H1 (cell line): ENCODE measurements around the gene DNAJC7. TPM values are rescaled to one million over a fixed set of nuclear protein-coding genes. Genes with fewer than 3 reads are reported as not detected.

Experiments used
- CTCF ChIA-PET: fragments of 300-600 bp; sonication (Branson Sonifier 250); formaldehyde crosslinking; loops from one replicate; lab custom pipeline; 2021; ENCODE audit not compliant: partially characterized antibody; lab: Charles Lee
- POLR2A ChIA-PET: fragments of 300-600 bp; sonication (Branson Sonifier 250); formaldehyde crosslinking; loops from one replicate; lab custom pipeline; 2021; ENCODE audit warnings: inconsistent platforms; ENCODE audit not compliant: partially characterized antibody; lab: Charles Lee
- DNase-seq, 2 experiments: peaks; one replicate each; pipeline versions ENCODE4 v3.0.0 to v3.0.0-alpha.2; 2010 to 2022; ENCODE audit warnings: low spot score in 2 of 2, low read depth in 1 of 2, mixed read lengths in 1 of 2
- FAIRE-seq: peaks from 2 replicates; lab custom pipeline; 2011; peaks lifted over from hg19 to GRCh38; lab: Jason Lieb, UNC
- H2AFZ ChIP-seq: 2 replicates; pipeline ENCODE4 v1.8.1; 2012; ENCODE audit warnings: low read length, inconsistent platforms
- H2AK5ac ChIP-seq: 2 replicates; pipeline ENCODE4 v1.6.1; 2013; ENCODE audit warnings: low read depth, low read length
- H2BK120ac ChIP-seq: replicated peaks from 2 replicates; pipeline ENCODE3; 2013; ENCODE audit warnings: low read depth, low read length, inconsistent platforms
- H2BK12ac ChIP-seq: 2 replicates; pipeline ENCODE4 v1.6.1; 2013; ENCODE audit warnings: low read depth, low read length
- H2BK15ac ChIP-seq: 2 replicates; pipeline ENCODE4 v1.6.1; 2013; ENCODE audit warnings: low read length
- H2BK20ac ChIP-seq: 2 replicates; pipeline ENCODE4 v1.6.1; 2013; ENCODE audit warnings: low read length
- H2BK5ac ChIP-seq: 2 replicates; pipeline ENCODE4 v1.6.1; 2013; ENCODE audit warnings: low read depth, low read length
- H3K14ac ChIP-seq: 2 replicates; pipeline ENCODE4 v1.6.1; 2013; ENCODE audit warnings: inconsistent platforms; ENCODE audit not compliant: insufficient read length
- H3K18ac ChIP-seq: 2 replicates; pipeline ENCODE4 v1.6.1; 2013; ENCODE audit warnings: low read length; ENCODE audit errors: extremely low read depth
- H3K23ac ChIP-seq: 2 replicates; pipeline ENCODE4 v1.6.1; 2013; ENCODE audit warnings: inconsistent platforms; ENCODE audit not compliant: insufficient read length
- H3K23me2 ChIP-seq: 2 replicates; pipeline ENCODE4 v1.6.1; 2013; ENCODE audit warnings: low read depth, low read length
- H3K27ac ChIP-seq: 2 replicates; pipeline ENCODE4 v1.6.1; 2011; ENCODE audit warnings: low read depth, low read length, inconsistent platforms
- H3K27me3 ChIP-seq, 4 experiments: replicated peaks in 1 of 4; 1 replicate in 1 of 4; 2 replicates in 3 of 4; pipeline versions ENCODE4 v1.6.1 to v1.8.1; 2011 to 2013; ENCODE audit warnings: low read length in 3 of 4, mild to moderate bottlenecking in 3 of 4, inconsistent platforms in 2 of 4, mixed read lengths in 2 of 4, moderate library complexity in 1 of 4; ENCODE audit not compliant: control insufficient read depth in 3 of 4, insufficient read depth in 3 of 4; ENCODE audit errors: extremely low read depth in 1 of 4
- H3K36me3 ChIP-seq, 4 experiments: 2 replicates each; pipeline versions ENCODE4 v1.6.1 to v1.8.1; 2011 to 2013; ENCODE audit warnings: mild to moderate bottlenecking in 4 of 4, low read length in 3 of 4, moderate library complexity in 2 of 4, control low read depth in 1 of 4, inconsistent platforms in 1 of 4; ENCODE audit not compliant: insufficient read depth in 4 of 4, control insufficient read depth in 2 of 4
- H3K4ac ChIP-seq: replicated peaks from 2 replicates; pipeline ENCODE3; 2013; ENCODE audit warnings: low read length, low read depth, mixed read lengths, inconsistent platforms; ENCODE audit not compliant: insufficient read length
- H3K4me1 ChIP-seq, 4 experiments: replicated peaks in 1 of 4; 1 replicate in 1 of 4; 2 replicates in 3 of 4; pipeline versions ENCODE4 v1.6.1 to v1.8.1; 2011 to 2013; ENCODE audit warnings: low read length in 3 of 4, inconsistent platforms in 2 of 4, mixed read lengths in 1 of 4; ENCODE audit not compliant: insufficient read depth in 4 of 4, control insufficient read depth in 3 of 4
- H3K4me2 ChIP-seq, 2 experiments: 2 replicates each; pipeline versions ENCODE4 v1.6.1 to v1.8.1; 2011 to 2013; ENCODE audit warnings: low read depth in 2 of 2, low read length in 2 of 2, control low read depth in 1 of 2, inconsistent platforms in 1 of 2, mild to moderate bottlenecking in 1 of 2; ENCODE audit not compliant: insufficient read depth in 1 of 2
- H3K4me3 ChIP-seq, 4 experiments: fragments of 200-600, 300-600 bp in 1 of 4; sonication (generic), shearing (Covaris generic), sonication (Bioruptor Twin) in 1 of 4; 2 replicates each; pipeline versions ENCODE4 v1.5.1 to v1.8.1; 2011 to 2016; ENCODE audit warnings: low read length in 4 of 4, low read depth in 3 of 4, control low read depth in 2 of 4, inconsistent platforms in 2 of 4, mild to moderate bottlenecking in 2 of 4, mixed read lengths in 1 of 4, moderate library complexity in 1 of 4; ENCODE audit not compliant: insufficient read depth in 2 of 4; ENCODE audit errors: extremely low read depth in 1 of 4
- H3K56ac ChIP-seq: replicated peaks from 2 replicates; pipeline ENCODE3; 2013; ENCODE audit warnings: low read depth, mild to moderate bottlenecking, mixed read lengths, low read length, inconsistent platforms; ENCODE audit not compliant: insufficient read length
- H3K79me1 ChIP-seq: 2 replicates; pipeline ENCODE4 v1.6.1; 2013; ENCODE audit warnings: low read depth, low read length, control low read depth
- H3K79me2 ChIP-seq, 2 experiments: 2 replicates each; pipeline versions ENCODE4 v1.6.1 to v1.8.1; 2012 to 2013; ENCODE audit warnings: low read length in 2 of 2, mild to moderate bottlenecking in 2 of 2, inconsistent platforms in 1 of 2; ENCODE audit not compliant: insufficient read depth in 2 of 2, control insufficient read depth in 1 of 2
- H3K9ac ChIP-seq, 4 experiments: replicated peaks in 1 of 4; 1 replicate in 1 of 4; 2 replicates in 3 of 4; pipeline versions ENCODE4 v1.6.1 to v1.8.1; 2011 to 2013; ENCODE audit warnings: low read depth in 3 of 4, low read length in 3 of 4, control low read depth in 2 of 4, mild to moderate bottlenecking in 2 of 4, moderate library complexity in 2 of 4, inconsistent platforms in 1 of 4; ENCODE audit errors: extremely low read depth in 1 of 4
- H3K9me3 ChIP-seq, 2 experiments: 2 replicates each; pipeline versions ENCODE4 v1.6.1 to v1.8.1; 2012 to 2013; ENCODE audit warnings: mild to moderate bottlenecking in 2 of 2, moderate library complexity in 2 of 2, control low read depth in 1 of 2, inconsistent platforms in 1 of 2, low read depth in 1 of 2, low read length in 1 of 2, mixed read lengths in 1 of 2; ENCODE audit not compliant: insufficient read depth in 2 of 2
- H4K20me1 ChIP-seq, 2 experiments: replicated peaks in 1 of 2; 2 replicates each; pipeline versions ENCODE3 to v1.8.1; 2011 to 2013; ENCODE audit warnings: inconsistent platforms in 2 of 2, low read length in 2 of 2, mild to moderate bottlenecking in 1 of 2; ENCODE audit not compliant: insufficient read depth in 2 of 2, control insufficient read depth in 1 of 2
- H4K5ac ChIP-seq: 2 replicates; pipeline ENCODE4 v1.6.1; 2013; ENCODE audit warnings: low read length, low read depth, mixed read lengths, inconsistent platforms; ENCODE audit not compliant: insufficient read length
- H4K8ac ChIP-seq: 2 replicates; pipeline ENCODE4 v1.8.0; 2013; ENCODE audit warnings: mild to moderate bottlenecking, moderate library complexity, low read length, inconsistent platforms; ENCODE audit not compliant: insufficient read depth; ENCODE audit errors: extremely low read depth
- H4K91ac ChIP-seq: replicated peaks from 2 replicates; pipeline ENCODE3; 2013; ENCODE audit warnings: low read length, mixed read lengths, inconsistent platforms; ENCODE audit not compliant: insufficient read length
- ASH2L ChIP-seq: fragments of 200-600, 300-600 bp; sonication (generic); IDR thresholded peaks from one replicate; pipeline ENCODE4 v1.7.1; 2017; ENCODE audit warnings: low read length
- CHD2 ChIP-seq: IDR thresholded peaks from 2 replicates; pipeline ENCODE4 v1.6.1; 2012; ENCODE audit warnings: low read length, improper control_type of control experiment
- CREB1 ChIP-seq: IDR thresholded peaks from 2 replicates; pipeline ENCODE4 v1.6.1; 2012; ENCODE audit warnings: inconsistent platforms
- MAFK ChIP-seq: IDR thresholded peaks from 2 replicates; pipeline ENCODE4 v1.6.1; 2012; ENCODE audit warnings: low read depth, mild to moderate bottlenecking, improper control_type of control experiment, low read length
- MAX ChIP-seq: IDR thresholded peaks from 2 replicates; pipeline ENCODE4 v1.6.1; 2012; ENCODE audit warnings: inconsistent platforms
- NRF1 ChIP-seq: IDR thresholded peaks from 2 replicates; pipeline ENCODE4 v1.6.1; 2011; ENCODE audit warnings: mild to moderate bottlenecking, low read depth, low read length, improper control_type of control experiment
- PHF8 ChIP-seq: fragments of 200-600 bp; sonication (generic); conservative IDR thresholded peaks from 2 replicates; pipeline ENCODE4 v1.7.1; 2012; ENCODE audit warnings: low read depth, mild to moderate bottlenecking, inconsistent platforms, low read length, moderate library complexity
- RFX5 ChIP-seq: IDR thresholded peaks from 2 replicates; pipeline ENCODE4 v1.6.1; 2011; ENCODE audit warnings: low read depth, low read length, improper control_type of control experiment, borderline replicate concordance
- RNF2 ChIP-seq: fragments of 200-900, 300-1000 bp; sonication (generic); IDR thresholded peaks from 2 replicates; pipeline ENCODE4 v1.7.1; 2016; ENCODE audit warnings: borderline replicate concordance, low read depth, mild to moderate bottlenecking, antibody characterized with exemption, low read length; ENCODE audit not compliant: poor library complexity, severe bottlenecking; ENCODE audit errors: missing control alignments
- SIN3A ChIP-seq, 2 experiments: IDR thresholded peaks in 1 of 2; conservative IDR thresholded peaks in 1 of 2; 2 replicates each; pipeline ENCODE4 v1.6.1; 2011 to 2012; ENCODE audit warnings: low read length in 2 of 2, improper control_type of control experiment in 1 of 2, low read depth in 1 of 2, mild to moderate bottlenecking in 1 of 2
- SP1 ChIP-seq: IDR thresholded peaks from 2 replicates; pipeline ENCODE4 v1.6.1; 2011; ENCODE audit warnings: low read depth, low read length
- TCF12 ChIP-seq: IDR thresholded peaks from 2 replicates; pipeline ENCODE4 v1.6.1; 2011; ENCODE audit warnings: low read depth, mild to moderate bottlenecking, low read length
- WGBS, 2 experiments: shearing (Covaris generic) in 1 of 2; methylation state at CpG; one replicate each; pipeline versions ENCODE4 v1.1.6 to v1.1.7; 2013 to 2015; ENCODE audit warnings: low lambda C conversion rate in 2 of 2, mixed read lengths in 2 of 2, inconsistent platforms in 1 of 2, low coverage in 1 of 2, missing lambda C conversion rate in 1 of 2; ENCODE audit not compliant: insufficient replicate concordance in 2 of 2, insufficient coverage in 1 of 2, insufficient read length in 1 of 2; ENCODE audit errors: extremely low coverage in 1 of 2, missing lambda C conversion rate in 1 of 2; 5-methylcytosine and 5-hydroxymethylcytosine counted together
- polyA plus RNA-seq, 7 experiments: library from polyadenylated mRNA; depleted of rRNA in 3 of 7; stranded (reverse) in 5 of 7; unstranded in 2 of 7; fragments of >200 nt in 5 of 7; fragments of 200-250 nt in 2 of 7; gene quantifications; 1 replicate in 5 of 7; 2 replicates in 1 of 7; 4 replicates in 1 of 7; pipeline versions ENCODE4 v1.2.1 to v1.2.3, GENCODE V29; 2011 to 2013; ENCODE audit warnings: missing spikeins in 2 of 7, mixed read lengths in 2 of 7
- total RNA-seq: library from RNA; stranded (reverse); fragmentation: NEBNext Ultra II Directional; extraction: Animal tissue kit (Norgen Biotek cat#: 25700); gene quantifications from 2 replicates; pipeline ENCODE4 v1.2.1, GENCODE V29; 2021

DNAJC7 gene
- total and polyA plus RNA-seq, 2 of the 8 experiments (the other 6 are each of a cell fraction or from before 2014, with no cell fraction given), result 31.0 to 148 TPM

GRCh38 chr17:41956522-41956921 is 60.7 kb downstream of the DNAJC7 start:
- H3K14ac ChIP-seq, result no peak overlapping the region
- no peak overlapping the region for H3K23ac ChIP-seq
- no peak overlapping the region; a peak in 1 of 4 replicates for H3K4me2 ChIP-seq
- H3K56ac ChIP-seq, result no peak overlapping the region
- H2BK15ac ChIP-seq, result no peak overlapping the region
- no peak overlapping the region for H3K18ac ChIP-seq
- H3K9me3 ChIP-seq, result no peaks in the 10 kb centered on the region
- H3K79me2 ChIP-seq, result no peaks in the 10 kb centered on the region
- FAIRE-seq (no peak), DNase-seq (no peak)
- H3K79me1 ChIP-seq, result no peaks in the 10 kb centered on the region
- H3K27me3 ChIP-seq, result no peaks in the 10 kb centered on the region
- no peaks in the 10 kb centered on the region for H3K36me3 ChIP-seq
- no peaks in the 10 kb centered on the region for H4K20me1 ChIP-seq
- peaks cover 6 to 16% (median 11%) of the 10 kb centered on the region in 4 experiments for H3K4me1 ChIP-seq
- H3K23me2 ChIP-seq, result no peaks in the 10 kb centered on the region
- CTCF ChIA-PET, result interaction anchor here (0.7 to 11.6 kb wide), 8 partner anchors 11 to 161 kb away, joined by 3 to 205 read pairs (median 10); partner anchors contain the start of genes ACLY and ODAD4
- no peak overlapping the region for H4K5ac ChIP-seq
- no peak overlapping the region for H2BK5ac ChIP-seq
- H2AK5ac ChIP-seq, result 0 out of 2 replicates have a peak overlapping the region, but pooled peaks have one; percentile 82
- POLR2A ChIA-PET, result interaction anchor here (1.5 to 9.7 kb wide), 5 partner anchors 9 to 222 kb away, joined by 3 to 67 read pairs (median 8); partner anchors contain the start of genes ACLY, CNP and HAP1
- no peak overlapping the region for H3K27ac ChIP-seq
- H4K91ac ChIP-seq, result no peak overlapping the region
- 0 out of 2 replicates have a peak overlapping the region, but pooled peaks have one; percentile 48 for H2BK20ac ChIP-seq
- H3K9ac ChIP-seq, result no peak overlapping the region
- H2AFZ ChIP-seq, result no peak overlapping the region
- H2BK12ac ChIP-seq, result no peak overlapping the region
- TF ChIP-seq ASH2L, result no peak
- no peak for TF ChIP-seq RNF2
- TF ChIP-seq CHD2, result no peak
- no peak for TF ChIP-seq MAX
- TF ChIP-seq NRF1, result no peak
- TF ChIP-seq SP1, result no peak
- no peak for TF ChIP-seq TCF12
- no peak for TF ChIP-seq CREB1
- TF ChIP-seq SIN3A (conservative IDR thresholded peaks at IDR 0.05 in 1 of 2, IDR thresholded peaks at IDR 0.05 in 1 of 2; ENCODE audit: low read depth in 1 of 2, low read length in 2 of 2), result no peak
- no peak for TF ChIP-seq PHF8
- TF ChIP-seq RFX5, result no peak
- no peak for TF ChIP-seq MAFK
- 94% methylated on average over 6 of the region's 6 CpGs; no CpG with 5 or more reads in 1 of the 2 experiments for WGBS, 2 experiments
- H2BK120ac ChIP-seq, result no peak overlapping the region
- H3K4ac ChIP-seq, result no peak overlapping the region
- H4K8ac ChIP-seq, result no peak overlapping the region
- no peak overlapping the region for H3K4me3 ChIP-seq
